ENCODE results near the gene SETBP1.

DNA sequence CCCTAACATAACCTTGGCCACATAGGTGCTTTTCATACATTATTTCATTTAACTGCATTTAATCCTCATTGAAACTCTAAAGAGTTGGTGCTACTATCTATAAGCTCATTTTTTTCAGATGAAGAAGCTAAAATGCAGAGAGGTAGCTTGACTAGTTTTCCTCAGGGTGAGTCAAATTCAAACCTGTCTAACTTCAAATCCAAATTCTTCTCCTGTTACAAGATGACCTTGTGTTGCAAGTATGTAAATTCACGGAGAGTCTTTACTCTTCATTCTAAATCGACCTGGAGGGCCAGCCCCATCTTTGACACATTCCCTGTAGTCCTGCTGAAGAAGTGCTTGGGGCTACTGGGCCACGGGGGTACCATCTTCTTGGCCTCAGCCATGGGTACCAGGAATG lies 8.2 kb upstream of the SETBP1 start:
- TF ChIP-seq POLR2A (IDR thresholded peaks at IDR 0.05; ENCODE audit: low read depth, low read length) (no peak), POLR2AphosphoS5 (IDR thresholded peaks at IDR 0.05; ENCODE audit: low read depth, low read length) (no peak), TAF1 (IDR thresholded peaks at IDR 0.05; ENCODE audit: borderline replicate concordance, low read depth, low read length) (no peak)
